GM12878 (cell line): ENCODE results near the gene CDC42BPB. TPM values are rescaled to one million over a fixed set of nuclear protein-coding genes. Genes with fewer than 3 reads are reported as not detected.

Experiments
- ATAC-seq: fragments of 200-7000 bp; cut with Tn5 transposase; 3 replicates; pipeline ENCODE4 v1.9.1; 2020; ENCODE audit warnings: mild to moderate bottlenecking, moderate library complexity
- BruUV-seq: library from RNA; stranded (reverse); fragments of 400-500 nt; replicated peaks from 2 replicates; lab custom pipeline; 2021; lab: Mats Ljungman, UMichigan
- CTCF ChIA-PET: fragments of 300-600 bp; sonication (Branson Sonifier 250); formaldehyde crosslinking; extraction: SDS; loops from one replicate; lab custom pipeline; 2021; ENCODE audit warnings: inconsistent platforms; lab: Yijun Ruan, JAX
- POLR2A ChIA-PET: fragments of 350-600 bp; formaldehyde crosslinking; extraction: SDS; loops from one replicate; lab custom pipeline; 2021; ENCODE audit warnings: inconsistent platforms; lab: Charles Lee
- RAD21 ChIA-PET: fragments of 300-600 bp; sonication (Branson Sonifier 250); formaldehyde crosslinking; loops from one replicate; lab custom pipeline; 2023; ENCODE audit warnings: antibody characterized with exemption; ENCODE audit not compliant: unreplicated experiment; lab: Charles Lee
- SMC1A ChIA-PET: fragments of 300-600 bp; sonication (Branson Sonifier 250); formaldehyde crosslinking; loops from one replicate; lab custom pipeline; 2023; ENCODE audit not compliant: unreplicated experiment, uncharacterized antibody; lab: Charles Lee
- DNase-seq: peaks from one replicate; pipeline ENCODE4 v3.0.0-alpha.2; 2011; ENCODE audit warnings: low read depth, low spot score
- FAIRE-seq: peaks from 3 replicates; lab custom pipeline; 2011; peaks lifted over from hg19 to GRCh38; lab: Jason Lieb, UNC
- H2AFZ ChIP-seq: 2 replicates; pipeline ENCODE4 v1.6.0; 2011; ENCODE audit warnings: low read depth, low read length, control low read depth; ENCODE audit not compliant: control insufficient read depth
- H3K27ac ChIP-seq: 2 replicates; pipeline ENCODE4 v1.5.1; 2011; ENCODE audit warnings: control low read depth; ENCODE audit not compliant: control insufficient read depth, insufficient read depth
- H3K27me3 ChIP-seq, 2 experiments: replicated peaks in 1 of 2; 2 replicates each; pipeline versions ENCODE4 v1.6.0 to v1.6.1; 2011; ENCODE audit warnings: low read length in 1 of 2; ENCODE audit not compliant: control insufficient read depth in 2 of 2, insufficient read depth in 2 of 2
- H3K36me3 ChIP-seq, 2 experiments: 2 replicates each; pipeline ENCODE4 v1.5.1; 2011; ENCODE audit warnings: low read length in 1 of 2; ENCODE audit not compliant: control insufficient read depth in 2 of 2, insufficient read depth in 2 of 2
- H3K4me1 ChIP-seq: 2 replicates; pipeline ENCODE4 v1.6.1; 2011; ENCODE audit warnings: mild to moderate bottlenecking, low read length, moderate library complexity, mixed read lengths; ENCODE audit not compliant: control insufficient read depth, insufficient read depth
- H3K4me2 ChIP-seq: 2 replicates; pipeline ENCODE4 v1.6.0; 2011; ENCODE audit warnings: control low read depth; ENCODE audit not compliant: control insufficient read depth, insufficient read depth
- H3K4me3 ChIP-seq: fragments of 200-600 bp; sonication (generic); 2 replicates; pipeline ENCODE4 v1.5.1; 2016
- H3K79me2 ChIP-seq: 2 replicates; pipeline ENCODE4 v1.6.0; 2011; ENCODE audit warnings: low read length; ENCODE audit not compliant: control insufficient read depth, insufficient read depth
- H3K9ac ChIP-seq: 2 replicates; pipeline ENCODE4 v1.8.0; 2011; ENCODE audit warnings: low read length, control low read depth, mixed read lengths; ENCODE audit not compliant: control insufficient read depth, insufficient read depth
- H3K9me3 ChIP-seq: replicated peaks from 3 replicates; pipeline ENCODE4 v1.5.1; 2011; ENCODE audit warnings: mild to moderate bottlenecking, low read length; ENCODE audit not compliant: control insufficient read depth, insufficient read depth
- H4K20me1 ChIP-seq: 2 replicates; pipeline ENCODE4 v1.6.0; 2011; ENCODE audit not compliant: control insufficient read depth, insufficient read depth
- MLLT1 ChIP-seq: fragments of 450-650 bp; IDR thresholded peaks from 2 replicates; pipeline ENCODE4 v1.6.1; 2016; ENCODE audit warnings: mild to moderate bottlenecking
- POLR2A ChIP-seq: IDR thresholded peaks from 2 replicates; pipeline ENCODE4 v1.6.1; 2011; ENCODE audit warnings: low read depth, mild to moderate bottlenecking, low read length
- POLR2AphosphoS2 ChIP-seq: IDR thresholded peaks from 2 replicates; pipeline ENCODE4 v1.6.1; 2011; ENCODE audit warnings: low read depth, mild to moderate bottlenecking, low read length, improper control_type of control experiment, moderate library complexity
- POLR2AphosphoS5 ChIP-seq: IDR thresholded peaks from 2 replicates; pipeline ENCODE4 v1.6.1; 2011; ENCODE audit warnings: mild to moderate bottlenecking, low read length, inconsistent platforms
- WGBS: methylation state at CpG from one replicate; pipeline ENCODE4 v1.1.6; 2016; ENCODE audit warnings: low lambda C conversion rate; ENCODE audit not compliant: insufficient replicate concordance, insufficient coverage; ENCODE audit errors: missing lambda C conversion rate; 5-methylcytosine and 5-hydroxymethylcytosine counted together
- in situ Hi-C: fragments of 300-500 bp; cut with MboI; formaldehyde crosslinking; loops from 9 replicates; pipeline ENCODE4 v1.14.3; 2018; ENCODE audit warnings: mixed read lengths
- intact Hi-C: fragments of 100-400 bp; cut with micrococcal nuclease; formaldehyde crosslinking; loops from one replicate; pipeline ENCODE4 v1.14.2; 2022; ENCODE audit not compliant: unreplicated experiment
- polyA plus RNA-seq, 11 experiments: library from polyadenylated mRNA; depleted of rRNA in 4 of 11; unstranded in 6 of 11; stranded (reverse) in 5 of 11; fragments of >200 nt; fragmentation: Nextera tagmentation in 4 of 11; fragmentation: Illumina TruSeq in 1 of 11; extraction: Ambion mirVana in 4 of 11; extraction: Trizol in 1 of 11; gene quantifications; 1 replicate in 1 of 11; 2 replicates in 10 of 11; pipeline versions ENCODE4 v1.2.1 to v1.2.3, GENCODE V29; 2011 to 2016; ENCODE audit warnings: inconsistent platforms in 2 of 11, missing spikeins in 2 of 11, low read depth in 1 of 11
- total RNA-seq, 4 experiments: library from RNA; depleted of rRNA in 3 of 4; stranded (reverse); fragments of >200 nt in 3 of 4; fragmentation: Illumina TruSeq in 1 of 4; extraction: Trizol in 1 of 4; gene quantifications; 2 replicates each; pipeline versions ENCODE4 v1.2.1 to v1.2.3, GENCODE V29; 2013 to 2021
- TF ChIP-seq, protein P1 (sequence below): fragments of 450-650 bp; formaldehyde crosslinking; IDR thresholded peaks from 2 replicates; pipeline ENCODE4 v1.4.0; 2020; ENCODE audit warnings: mild to moderate bottlenecking, moderate library complexity

The CDC42BPB gene
- total and polyA plus RNA-seq, 10 of the 15 experiments (the other 5 are each of a cell fraction or from before 2014, with no cell fraction given) = 0.42 to 22.1 (median 13.3) TPM

DNA sequence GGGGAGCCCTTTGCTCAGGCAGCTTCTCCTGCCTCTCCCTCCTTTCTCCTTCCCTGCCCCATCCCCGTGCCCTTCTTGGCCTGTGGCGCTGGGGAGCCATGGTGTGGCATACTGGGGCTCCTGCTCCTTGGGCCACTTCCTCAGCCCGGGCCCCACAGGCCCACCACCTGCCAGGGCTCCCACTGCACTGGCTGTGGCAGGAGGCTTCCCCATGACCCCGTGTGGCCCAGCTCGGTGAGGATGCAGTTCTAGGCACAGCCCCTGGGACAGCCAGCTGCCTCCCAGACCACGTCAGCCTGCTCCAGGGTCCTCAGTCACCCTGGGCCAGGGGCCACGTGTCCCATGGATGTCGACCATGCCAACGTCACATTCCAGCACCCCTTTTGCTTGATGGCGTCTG is 147.9 kb downstream of the CDC42BPB start:
- Histone ChIP-seq H3K79me2 (no peaks in the 10 kb centered on the region), H3K27ac (no peak overlapping the region), H3K9ac (no peak overlapping the region), H3K4me2 (no peak overlapping the region), H3K9me3 (no peaks in the 10 kb centered on the region), H2AFZ (no peak overlapping the region), H4K20me1 (no peaks in the 10 kb centered on the region), H3K4me1 (peaks cover 7% of the 10 kb centered on the region; the same call in 1 of the 2 replicates), H3K36me3 (peaks cover 19 to 22% of the 10 kb centered on the region in 2 experiments), H3K27me3 (no peaks in the 10 kb centered on the region), H3K4me3 (no peak overlapping the region)
- 87% methylated on average over 10 of the region's 10 CpGs for WGBS
- ChIA-PET RAD21 (interaction anchor here (0.7 kb wide), 1 partner anchor 215 kb away, joined by 3 read pairs; no protein-coding TSS in a partner anchor), POLR2A (no interaction called here), SMC1A (no interaction called here), CTCF (interaction anchor here (1.9 kb wide), 1 partner anchor 215 kb away, joined by 6 read pairs; no protein-coding TSS in a partner anchor)
- intact Hi-C loops (no loop called here), in situ Hi-C loops (no loop called here)
- BruUV-seq = no TSS peak
- ATAC-seq (peak; percentile 4), DNase-seq (no peak), FAIRE-seq (no peak)
- peak; percentile 64 for TF ChIP-seq POLR2A
- TF ChIP-seq POLR2AphosphoS5 = peak; percentile 43; the same call in 1 of the 2 replicates
- TF ChIP-seq MLLT1 = no peak
- peak; percentile 66; the same call in 1 of the 2 replicates for TF ChIP-seq POLR2AphosphoS2
- TF ChIP-seq, protein P1, sequence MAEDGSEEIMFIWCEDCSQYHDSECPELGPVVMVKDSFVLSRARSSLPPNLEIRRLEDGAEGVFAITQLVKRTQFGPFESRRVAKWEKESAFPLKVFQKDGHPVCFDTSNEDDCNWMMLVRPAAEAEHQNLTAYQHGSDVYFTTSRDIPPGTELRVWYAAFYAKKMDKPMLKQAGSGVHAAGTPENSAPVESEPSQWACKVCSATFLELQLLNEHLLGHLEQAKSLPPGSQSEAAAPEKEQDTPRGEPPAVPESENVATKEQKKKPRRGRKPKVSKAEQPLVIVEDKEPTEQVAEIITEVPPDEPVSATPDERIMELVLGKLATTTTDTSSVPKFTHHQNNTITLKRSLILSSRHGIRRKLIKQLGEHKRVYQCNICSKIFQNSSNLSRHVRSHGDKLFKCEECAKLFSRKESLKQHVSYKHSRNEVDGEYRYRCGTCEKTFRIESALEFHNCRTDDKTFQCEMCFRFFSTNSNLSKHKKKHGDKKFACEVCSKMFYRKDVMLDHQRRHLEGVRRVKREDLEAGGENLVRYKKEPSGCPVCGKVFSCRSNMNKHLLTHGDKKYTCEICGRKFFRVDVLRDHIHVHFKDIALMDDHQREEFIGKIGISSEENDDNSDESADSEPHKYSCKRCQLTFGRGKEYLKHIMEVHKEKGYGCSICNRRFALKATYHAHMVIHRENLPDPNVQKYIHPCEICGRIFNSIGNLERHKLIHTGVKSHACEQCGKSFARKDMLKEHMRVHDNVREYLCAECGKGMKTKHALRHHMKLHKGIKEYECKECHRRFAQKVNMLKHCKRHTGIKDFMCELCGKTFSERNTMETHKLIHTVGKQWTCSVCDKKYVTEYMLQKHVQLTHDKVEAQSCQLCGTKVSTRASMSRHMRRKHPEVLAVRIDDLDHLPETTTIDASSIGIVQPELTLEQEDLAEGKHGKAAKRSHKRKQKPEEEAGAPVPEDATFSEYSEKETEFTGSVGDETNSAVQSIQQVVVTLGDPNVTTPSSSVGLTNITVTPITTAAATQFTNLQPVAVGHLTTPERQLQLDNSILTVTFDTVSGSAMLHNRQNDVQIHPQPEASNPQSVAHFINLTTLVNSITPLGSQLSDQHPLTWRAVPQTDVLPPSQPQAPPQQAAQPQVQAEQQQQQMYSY = no peak
